ENCODE results near the gene TMEM52B.

DNA sequence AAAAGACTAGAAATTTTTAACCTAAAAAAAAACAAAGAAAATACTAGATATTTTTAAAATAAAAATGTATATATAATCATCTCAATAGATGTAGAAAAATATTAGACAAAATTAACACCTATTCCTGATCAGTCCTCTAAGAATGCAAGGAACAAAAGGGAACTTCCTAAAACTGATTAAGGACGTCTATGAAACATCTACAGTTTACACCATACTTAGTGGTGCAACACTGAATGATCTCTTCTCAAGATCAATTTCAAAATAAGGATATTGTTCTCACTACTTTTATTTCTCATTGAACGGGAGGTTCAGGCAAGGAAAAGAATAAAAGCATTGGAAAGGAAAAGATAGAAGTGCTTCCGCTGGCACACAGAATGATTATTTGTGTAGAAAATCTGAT is 22.9 kb upstream of the TMEM52B start:
- TF ChIP-seq, protein P1, sequence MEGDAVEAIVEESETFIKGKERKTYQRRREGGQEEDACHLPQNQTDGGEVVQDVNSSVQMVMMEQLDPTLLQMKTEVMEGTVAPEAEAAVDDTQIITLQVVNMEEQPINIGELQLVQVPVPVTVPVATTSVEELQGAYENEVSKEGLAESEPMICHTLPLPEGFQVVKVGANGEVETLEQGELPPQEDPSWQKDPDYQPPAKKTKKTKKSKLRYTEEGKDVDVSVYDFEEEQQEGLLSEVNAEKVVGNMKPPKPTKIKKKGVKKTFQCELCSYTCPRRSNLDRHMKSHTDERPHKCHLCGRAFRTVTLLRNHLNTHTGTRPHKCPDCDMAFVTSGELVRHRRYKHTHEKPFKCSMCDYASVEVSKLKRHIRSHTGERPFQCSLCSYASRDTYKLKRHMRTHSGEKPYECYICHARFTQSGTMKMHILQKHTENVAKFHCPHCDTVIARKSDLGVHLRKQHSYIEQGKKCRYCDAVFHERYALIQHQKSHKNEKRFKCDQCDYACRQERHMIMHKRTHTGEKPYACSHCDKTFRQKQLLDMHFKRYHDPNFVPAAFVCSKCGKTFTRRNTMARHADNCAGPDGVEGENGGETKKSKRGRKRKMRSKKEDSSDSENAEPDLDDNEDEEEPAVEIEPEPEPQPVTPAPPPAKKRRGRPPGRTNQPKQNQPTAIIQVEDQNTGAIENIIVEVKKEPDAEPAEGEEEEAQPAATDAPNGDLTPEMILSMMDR (IDR thresholded peaks at IDR 0.05; ENCODE audit: borderline replicate concordance, extremely low read depth, low read length, poor library complexity, severe bottlenecking) = no peak
- no peak for TF ChIP-seq EZH2 (IDR thresholded peaks at IDR 0.05; ENCODE audit: borderline replicate concordance, low read depth, low read length, severe bottlenecking)

Data from DND-41 (cell line).